Rectal smooth muscle tissue (tissue), 1 donor: ENCODE measurements around the gene GH2.
A peak's percentile ranks its signal among the peaks of the same experiment; 100 is the strongest.

Experiments used
- H3K27ac ChIP-seq: one replicate; pipeline ENCODE4 v1.7.0; 2013; ENCODE audit warnings: low read depth, low read length, inconsistent platforms
- H3K27me3 ChIP-seq: one replicate; pipeline ENCODE4 v1.7.0; 2013; ENCODE audit warnings: low read length; ENCODE audit not compliant: control insufficient read depth, insufficient read depth
- H3K36me3 ChIP-seq: one replicate; pipeline ENCODE4 v1.7.0; 2013; ENCODE audit warnings: low read length; ENCODE audit not compliant: control insufficient read depth, insufficient read depth
- H3K4me1 ChIP-seq: one replicate; pipeline ENCODE4 v1.7.0; 2013; ENCODE audit warnings: low read length; ENCODE audit not compliant: control insufficient read depth, insufficient read depth
- H3K4me3 ChIP-seq: one replicate; pipeline ENCODE4 v1.7.0; 2013; ENCODE audit warnings: low read length
- H3K9ac ChIP-seq: one replicate; pipeline ENCODE4 v1.7.0; 2013; ENCODE audit warnings: low read length

GH2 gene

DNA sequence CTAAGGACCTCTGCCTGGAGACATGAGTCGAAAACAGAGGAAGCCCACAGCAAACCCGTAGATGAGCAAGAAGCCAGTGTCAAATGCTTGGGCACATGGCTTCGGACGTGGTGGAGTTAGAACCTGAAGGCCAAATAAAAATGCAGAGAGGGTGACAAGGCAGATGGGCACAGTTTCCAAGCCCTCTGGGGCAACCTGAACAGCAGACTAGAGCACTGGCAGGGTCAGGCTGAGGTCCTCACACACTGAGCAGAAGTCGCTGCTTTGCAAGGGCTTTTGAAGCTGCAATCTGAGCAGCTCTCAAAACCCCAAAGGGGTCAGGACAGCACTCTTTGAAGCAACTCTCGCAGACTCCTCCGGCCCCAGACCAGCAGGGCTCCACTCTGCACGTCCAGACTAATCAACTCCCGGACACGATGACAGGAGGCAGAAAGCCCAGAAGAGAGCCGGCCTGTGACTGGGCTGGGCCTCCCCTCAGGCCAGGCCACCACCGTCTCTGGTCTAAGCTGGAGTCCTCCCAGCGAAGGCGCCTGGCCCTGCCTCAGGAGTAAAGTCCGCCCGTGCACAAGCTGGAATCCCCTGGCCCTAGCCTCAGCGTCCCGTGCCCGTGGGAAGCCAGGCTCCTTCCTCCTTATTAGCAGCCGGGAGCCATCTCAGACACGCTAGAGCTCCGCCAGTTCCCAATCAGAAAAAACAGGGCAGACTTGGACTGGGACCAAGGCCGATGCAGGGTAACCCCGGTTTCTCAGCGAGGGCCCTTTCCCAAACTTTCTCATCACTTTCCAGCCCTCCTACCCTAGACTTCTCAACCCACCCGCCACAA is 40.2 kb downstream of the GH2 start:
- Histone ChIP-seq H3K9ac (peak overlapping the region; percentile 66), H3K27me3 (no peaks in the 10 kb centered on the region), H3K36me3 (peaks cover 5% of the 10 kb centered on the region), H3K4me1 (peaks cover 30% of the 10 kb centered on the region), H3K4me3 (peak overlapping the region; percentile 89), H3K27ac (peak overlapping the region; percentile 92)

DNA sequence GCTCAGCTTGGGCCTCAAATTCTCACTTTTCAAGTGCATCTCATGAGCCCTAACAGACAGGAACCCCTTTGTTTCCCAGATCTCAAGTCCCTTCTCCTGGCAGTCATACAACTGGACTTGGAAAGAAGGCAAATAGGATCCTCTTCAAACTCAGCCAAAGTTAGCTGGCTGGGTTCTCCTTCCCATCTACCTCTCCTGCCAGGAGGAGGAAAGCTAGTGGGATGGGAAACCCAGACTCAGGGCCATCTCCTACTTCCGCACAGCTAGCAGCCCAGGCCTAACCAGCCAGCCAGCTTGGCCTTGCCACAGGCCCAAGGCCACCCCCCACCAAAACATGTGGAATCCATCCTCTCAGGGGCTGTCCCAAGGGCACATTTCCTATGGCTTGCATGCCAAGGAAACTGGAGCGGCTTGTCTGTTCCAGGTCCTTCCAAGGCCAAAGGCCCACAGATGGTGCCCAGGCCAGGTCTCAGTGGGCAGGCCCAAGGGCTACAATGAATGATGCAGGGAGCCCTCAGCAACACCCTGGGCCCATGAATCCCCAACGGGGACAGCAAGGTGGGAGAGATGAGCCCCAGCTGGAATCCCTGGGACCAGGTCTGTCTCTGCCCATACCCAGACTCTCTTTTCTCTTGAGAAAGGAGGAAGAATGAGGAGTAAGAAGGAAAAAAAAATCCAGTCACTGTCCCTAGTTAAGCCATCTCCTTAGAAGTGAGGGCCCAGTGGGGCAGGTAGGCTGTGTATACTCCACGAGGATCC is 41.0 kb downstream of the GH2 start:
- no peaks in the 10 kb centered on the region for H3K27me3 ChIP-seq
- H3K4me3 ChIP-seq = peak overlapping the region; percentile 89
- H3K4me1 ChIP-seq = peaks cover 30% of the 10 kb centered on the region
- peaks cover 5% of the 10 kb centered on the region for H3K36me3 ChIP-seq
- H3K27ac ChIP-seq = peak overlapping the region; percentile 92
- H3K9ac ChIP-seq = peak overlapping the region; percentile 66

GRCh38 chr17:63838631-63839171 is 43.0 kb downstream of the GH2 start:
- Histone ChIP-seq H3K9ac (no peak overlapping the region), H3K4me1 (peaks cover 30% of the 10 kb centered on the region), H3K27ac (peak overlapping the region; percentile 85), H3K36me3 (peaks cover 14% of the 10 kb centered on the region), H3K27me3 (no peaks in the 10 kb centered on the region), H3K4me3 (peak overlapping the region; percentile 20)

- no peaks in the 10 kb centered on the region for H3K27me3 ChIP-seq
- H3K4me3 ChIP-seq = peak overlapping the region; percentile 25
- H3K4me1 ChIP-seq = peaks cover 30% of the 10 kb centered on the region
- H3K27ac ChIP-seq = peak overlapping the region; percentile 85
- peaks cover 19% of the 10 kb centered on the region for H3K36me3 ChIP-seq
- H3K9ac ChIP-seq = peak overlapping the region; percentile 33
These were observed 43.7 kb downstream of the GH2 start for GRCh38 chr17:63837962-63838600.

- Histone ChIP-seq H3K9ac (no peak overlapping the region), H3K36me3 (peaks cover 25% of the 10 kb centered on the region), H3K4me3 (no peak overlapping the region), H3K4me1 (peaks cover 30% of the 10 kb centered on the region), H3K27me3 (no peaks in the 10 kb centered on the region), H3K27ac (peak overlapping the region; percentile 85)
These were observed 44.3 kb downstream of the GH2 start for GRCh38 chr17:63837480-63837879.

GRCh38 chr17:63836811-63837210 is 44.9 kb downstream of the GH2 start:
- no peak overlapping the region for H3K4me3 ChIP-seq
- no peak overlapping the region for H3K27ac ChIP-seq
- peaks cover 31% of the 10 kb centered on the region for H3K36me3 ChIP-seq
- no peaks in the 10 kb centered on the region for H3K27me3 ChIP-seq
- peaks cover 30% of the 10 kb centered on the region for H3K4me1 ChIP-seq
- no peak overlapping the region for H3K9ac ChIP-seq

DNA sequence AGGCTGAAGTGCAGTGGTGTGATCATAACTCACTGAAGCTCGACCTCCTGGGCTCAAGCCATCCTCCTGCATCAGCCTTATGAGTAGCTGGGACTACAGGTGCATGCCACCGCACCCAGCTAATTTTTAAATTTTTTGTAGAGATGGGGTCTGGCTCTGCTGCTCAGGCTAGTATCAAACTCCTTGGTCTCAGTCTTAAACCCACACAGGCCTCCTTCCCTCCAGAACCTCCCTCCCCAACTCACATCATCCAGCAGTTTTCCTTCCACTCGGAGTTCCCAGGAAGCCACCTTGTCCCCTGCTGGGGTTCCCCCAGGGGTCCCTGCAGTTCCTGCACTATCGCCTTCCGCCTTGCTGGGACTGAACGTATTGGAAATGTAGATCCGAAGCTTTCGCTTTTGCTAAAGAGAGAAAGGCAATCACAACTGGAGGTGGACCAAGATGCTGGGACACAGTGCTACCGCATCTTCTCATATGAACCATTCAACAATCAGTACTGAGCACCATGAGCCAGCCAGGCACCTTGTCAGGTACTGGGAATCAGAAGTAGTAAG is 46.5 kb downstream of the GH2 start:
- Histone ChIP-seq H3K4me3 (no peak overlapping the region), H3K27ac (no peak overlapping the region), H3K36me3 (peaks cover 46% of the 10 kb centered on the region), H3K4me1 (peaks cover 18% of the 10 kb centered on the region), H3K27me3 (no peaks in the 10 kb centered on the region), H3K9ac (no peak overlapping the region)

GRCh38 chr17:63834431-63835166 is 47.1 kb downstream of the GH2 start:
- Histone ChIP-seq H3K27ac (no peak overlapping the region), H3K4me1 (peaks cover 15% of the 10 kb centered on the region), H3K27me3 (no peaks in the 10 kb centered on the region), H3K36me3 (peaks cover 53% of the 10 kb centered on the region), H3K9ac (no peak overlapping the region), H3K4me3 (no peak overlapping the region)

DNA sequence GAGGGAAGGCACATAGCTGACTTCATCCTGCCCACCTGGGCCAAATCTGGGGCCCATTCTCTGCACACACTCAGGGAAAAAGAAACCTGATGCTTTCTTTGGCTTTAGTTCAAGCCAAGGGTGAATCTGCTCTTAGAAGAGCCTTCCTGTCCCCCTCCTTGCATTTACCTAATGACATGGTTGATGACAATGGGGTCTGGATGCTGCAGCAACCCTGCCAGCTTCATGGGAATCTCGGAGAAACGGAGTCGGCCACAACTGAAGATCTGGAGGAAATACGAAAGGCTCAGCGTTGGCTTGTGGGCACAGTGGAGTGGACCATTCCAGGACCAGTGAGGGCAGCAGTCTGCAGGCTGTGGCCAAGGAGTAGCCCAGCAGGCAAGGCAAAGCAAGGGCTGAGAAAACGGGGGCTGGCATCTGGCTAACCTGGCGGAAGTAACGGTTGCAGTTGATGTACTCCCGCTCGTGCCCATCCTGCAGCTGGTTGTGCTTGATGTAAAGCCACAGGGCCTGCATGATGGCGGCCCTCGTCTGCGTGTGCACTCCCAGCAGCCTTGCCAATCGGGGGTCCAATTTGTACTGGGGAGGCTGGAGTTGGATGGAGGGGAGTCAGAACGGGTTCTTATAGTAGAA is 47.9 kb downstream of the GH2 start:
- Histone ChIP-seq H3K27me3 (no peaks in the 10 kb centered on the region), H3K36me3 (peaks cover 58% of the 10 kb centered on the region), H3K27ac (no peak overlapping the region), H3K4me3 (no peak overlapping the region), H3K9ac (no peak overlapping the region), H3K4me1 (peaks cover 9% of the 10 kb centered on the region)

- Histone ChIP-seq H3K27ac (no peak overlapping the region), H3K9ac (no peak overlapping the region), H3K36me3 (peaks cover 58% of the 10 kb centered on the region), H3K4me1 (peaks cover 14% of the 10 kb centered on the region), H3K27me3 (no peaks in the 10 kb centered on the region), H3K4me3 (no peak overlapping the region)
These were observed 48.6 kb downstream of the GH2 start for GRCh38 chr17:63833026-63833740.

- no peak overlapping the region for H3K27ac ChIP-seq
- H3K4me3 ChIP-seq = no peak overlapping the region
- H3K36me3 ChIP-seq = peaks cover 58% of the 10 kb centered on the region
- H3K9ac ChIP-seq = no peak overlapping the region
- H3K4me1 ChIP-seq = peaks cover 10% of the 10 kb centered on the region
- H3K27me3 ChIP-seq = no peaks in the 10 kb centered on the region
These were observed 49.3 kb downstream of the GH2 start for GRCh38 chr17:63832455-63832854.
